ENCODE measurements around the gene SMIM44. TPM values are rescaled to one million over a fixed set of nuclear protein-coding genes. Genes with fewer than 3 reads are reported as not detected.

The SMIM44 gene
- total and polyA plus RNA-seq, 2 donors (not counting 1 experiment from before 2014, with no cell fraction given): not detected

- WGBS (ENCODE audit: insufficient coverage): 76% methylated on average over 20 of the region's 27 CpGs
- H3K27me3 ChIP-seq (replicated peaks in 1 of 4; ENCODE audit: control extremely low read depth in 1 of 4, control insufficient read depth in 3 of 4, insufficient read depth in 4 of 4, low read length in 3 of 4): peaks cover 0 to 9% (median 0%) of the 10 kb centered on the region in 4 experiments
- H3K9me3 ChIP-seq (ENCODE audit: control extremely low read depth in 1 of 3, control insufficient read depth in 2 of 3, insufficient read depth in 1 of 3, low read length in 2 of 3): peaks cover 0 to 13% (median 0%) of the 10 kb centered on the region in 3 donors
- peak within 1 kb of the TSS; percentile 16 for H2AFZ ChIP-seq (ENCODE audit: insufficient read depth, low read depth, low read length, poor library complexity, severe bottlenecking)
- intact Hi-C loops (cut with micrococcal nuclease): no loop called here
- H3K36me3 ChIP-seq (replicated peaks in 1 of 2; ENCODE audit: control extremely low read depth in 1 of 2, control insufficient read depth in 1 of 2, extremely low read depth in 1 of 2, insufficient read depth in 2 of 2, low read length in 1 of 2): no peaks in the 10 kb centered on the region
- Mint-ChIP-seq H3K4me1 (peaks cover 18% of the 10 kb centered on the region), H3K9me3 (ENCODE audit: insufficient read depth) (no peaks in the 10 kb centered on the region), H3K27me3 (peaks cover 5% of the 10 kb centered on the region), H3K27ac (no peak within 1 kb of the TSS), H3K4me3 (no peak within 1 kb of the TSS)
- ATAC-seq (ENCODE audit: low read depth) (no peak), DNase-seq (no peak)
- H3K4me2 ChIP-seq (replicated peaks; ENCODE audit: low read depth, low read length, poor library complexity, severe bottlenecking): peak within 1 kb of the TSS; percentile 83
- POLR2A ChIA-PET: no interaction called here
- TF ChIP-seq, protein P1, sequence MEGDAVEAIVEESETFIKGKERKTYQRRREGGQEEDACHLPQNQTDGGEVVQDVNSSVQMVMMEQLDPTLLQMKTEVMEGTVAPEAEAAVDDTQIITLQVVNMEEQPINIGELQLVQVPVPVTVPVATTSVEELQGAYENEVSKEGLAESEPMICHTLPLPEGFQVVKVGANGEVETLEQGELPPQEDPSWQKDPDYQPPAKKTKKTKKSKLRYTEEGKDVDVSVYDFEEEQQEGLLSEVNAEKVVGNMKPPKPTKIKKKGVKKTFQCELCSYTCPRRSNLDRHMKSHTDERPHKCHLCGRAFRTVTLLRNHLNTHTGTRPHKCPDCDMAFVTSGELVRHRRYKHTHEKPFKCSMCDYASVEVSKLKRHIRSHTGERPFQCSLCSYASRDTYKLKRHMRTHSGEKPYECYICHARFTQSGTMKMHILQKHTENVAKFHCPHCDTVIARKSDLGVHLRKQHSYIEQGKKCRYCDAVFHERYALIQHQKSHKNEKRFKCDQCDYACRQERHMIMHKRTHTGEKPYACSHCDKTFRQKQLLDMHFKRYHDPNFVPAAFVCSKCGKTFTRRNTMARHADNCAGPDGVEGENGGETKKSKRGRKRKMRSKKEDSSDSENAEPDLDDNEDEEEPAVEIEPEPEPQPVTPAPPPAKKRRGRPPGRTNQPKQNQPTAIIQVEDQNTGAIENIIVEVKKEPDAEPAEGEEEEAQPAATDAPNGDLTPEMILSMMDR (IDR thresholded peaks at IDR 0.05): no peak
- no peak for TF ChIP-seq EZH2 (IDR thresholded peaks at IDR 0.05; ENCODE audit: borderline replicate concordance, insufficient read depth, low read depth, low read length, poor library complexity, severe bottlenecking)
- CTCF ChIA-PET: interaction anchor here (1.7 to 1.8 kb wide), 2 partner anchors 11 to 51 kb away, joined by 4 to 11 read pairs; no protein-coding TSS in a partner anchor
- no peak within 1 kb of the TSS for H3K27ac ChIP-seq (ENCODE audit: low read length in 2 of 2)
- no peaks in the 10 kb centered on the region for H4K20me1 ChIP-seq (ENCODE audit: control insufficient read depth, insufficient read depth, low read length, poor library complexity, severe bottlenecking)
- H3K4me3 ChIP-seq (ENCODE audit: control extremely low read depth in 1 of 5, extremely low read depth in 1 of 5, insufficient read depth in 1 of 5, low read depth in 2 of 5, low read length in 4 of 5): no peak within 1 kb of the TSS
- peaks cover 17 to 31% of the 10 kb centered on the region in 2 donors for H3K4me1 ChIP-seq (ENCODE audit: control insufficient read depth in 2 of 2, insufficient read depth in 2 of 2, low read length in 2 of 2)
- no peaks in the 10 kb centered on the region for H3K79me2 ChIP-seq (ENCODE audit: control insufficient read depth, insufficient read depth, low read length)
- H3K9ac ChIP-seq (ENCODE audit: low read length): no peak within 1 kb of the TSS
Measured at GRCh38 chr19:3480383-3481091, 2.7 kb downstream of the SMIM44 start, which contains the start of gene SMIM24. Gene SMIM24, minus strand, starts transcription at chr19:3480525. Its CDS starts 62 bp downstream, at chr19:3480463.

DNA sequence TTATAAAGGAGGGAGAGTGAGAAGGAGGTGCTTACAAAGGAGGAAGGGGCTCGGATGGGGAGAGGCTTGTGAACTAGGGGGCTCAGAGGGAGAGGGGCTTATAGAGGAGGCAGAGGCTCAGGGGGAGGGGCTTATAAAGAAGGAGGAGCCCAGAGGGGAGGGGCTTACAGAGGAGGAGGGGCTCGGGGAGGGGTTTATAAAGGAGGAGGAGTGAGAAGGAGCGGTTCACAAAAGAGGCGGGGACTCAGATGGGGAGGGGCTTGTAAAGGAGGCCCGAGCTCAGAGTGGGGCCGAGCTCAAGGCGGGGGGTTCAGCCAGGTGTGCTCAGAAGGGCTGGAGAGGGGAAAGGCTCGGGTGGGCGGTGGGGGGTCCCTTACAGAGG, 3.4 kb downstream of the SMIM44 start:
- Histone ChIP-seq H4K20me1 (ENCODE audit: control insufficient read depth, insufficient read depth, low read length, poor library complexity, severe bottlenecking) (no peaks in the 10 kb centered on the region), H3K4me3 (ENCODE audit: control extremely low read depth in 1 of 5, extremely low read depth in 1 of 5, insufficient read depth in 1 of 5, low read depth in 2 of 5, low read length in 4 of 5) (no peak overlapping the region), H3K79me2 (ENCODE audit: control insufficient read depth, insufficient read depth, low read length) (no peaks in the 10 kb centered on the region), H3K9me3 (ENCODE audit: control extremely low read depth in 1 of 3, control insufficient read depth in 2 of 3, insufficient read depth in 1 of 3, low read length in 2 of 3) (peaks cover 0 to 13% (median 0%) of the 10 kb centered on the region in 3 donors), H3K36me3 (replicated peaks in 1 of 2; ENCODE audit: control extremely low read depth in 1 of 2, control insufficient read depth in 1 of 2, extremely low read depth in 1 of 2, insufficient read depth in 2 of 2, low read length in 1 of 2) (no peaks in the 10 kb centered on the region), H3K4me1 (ENCODE audit: control insufficient read depth in 2 of 2, insufficient read depth in 2 of 2, low read length in 2 of 2) (peaks cover 17 to 31% of the 10 kb centered on the region in 2 donors), H3K27ac (ENCODE audit: low read length in 2 of 2) (no peak overlapping the region), H3K27me3 (replicated peaks in 1 of 4; ENCODE audit: control extremely low read depth in 1 of 4, control insufficient read depth in 3 of 4, insufficient read depth in 4 of 4, low read length in 3 of 4) (peaks cover 0 to 10% (median 0%) of the 10 kb centered on the region in 4 experiments), H3K4me2 (replicated peaks; ENCODE audit: low read depth, low read length, poor library complexity, severe bottlenecking) (peak overlapping the region; percentile 83), H2AFZ (ENCODE audit: insufficient read depth, low read depth, low read length, poor library complexity, severe bottlenecking) (no peak overlapping the region), H3K9ac (ENCODE audit: low read length) (no peak overlapping the region)
- peak; percentile 51 for DNase-seq
- peaks cover 5% of the 10 kb centered on the region for H3K27me3 Mint-ChIP-seq
- WGBS (ENCODE audit: insufficient coverage): 47% methylated on average over 9 of the region's 9 CpGs
- H3K9me3 Mint-ChIP-seq (ENCODE audit: insufficient read depth): no peaks in the 10 kb centered on the region
- H3K27ac Mint-ChIP-seq: no peak overlapping the region
- no peak for TF ChIP-seq EZH2 (IDR thresholded peaks at IDR 0.05; ENCODE audit: borderline replicate concordance, insufficient read depth, low read depth, low read length, poor library complexity, severe bottlenecking)
- TF ChIP-seq, protein P1 (IDR thresholded peaks at IDR 0.05): no peak
- peak; percentile 17 for ATAC-seq (ENCODE audit: low read depth)
- ChIA-PET POLR2A (interaction anchor here (0.6 kb wide), 1 partner anchor 26 kb away, joined by 5 read pairs; no protein-coding TSS in a partner anchor), CTCF (interaction anchor here (1.0 to 1.8 kb wide), 4 partner anchors 8 to 50 kb away, joined by 3 to 11 read pairs (median 4); no protein-coding TSS in a partner anchor)
- H3K4me3 Mint-ChIP-seq: no peak overlapping the region
- intact Hi-C loops (cut with micrococcal nuclease): no loop called here
- H3K4me1 Mint-ChIP-seq: peaks cover 18% of the 10 kb centered on the region

Data from B cell (primary cell).